H1 (cell line): ENCODE results near the gene AOPEP.

ENCODE experiments used
- GABPA ChIP-seq: IDR thresholded peaks from 2 replicates; pipeline ENCODE4 v1.6.1; 2011; ENCODE audit warnings: mild to moderate bottlenecking, low read length, moderate library complexity, borderline replicate concordance; ENCODE audit not compliant: insufficient read depth
- HDAC6 ChIP-seq: IDR thresholded peaks from one replicate; pipeline ENCODE4 v1.7.1; 2012; ENCODE audit warnings: low read depth, mild to moderate bottlenecking, inconsistent platforms, low read length, moderate library complexity

DNA sequence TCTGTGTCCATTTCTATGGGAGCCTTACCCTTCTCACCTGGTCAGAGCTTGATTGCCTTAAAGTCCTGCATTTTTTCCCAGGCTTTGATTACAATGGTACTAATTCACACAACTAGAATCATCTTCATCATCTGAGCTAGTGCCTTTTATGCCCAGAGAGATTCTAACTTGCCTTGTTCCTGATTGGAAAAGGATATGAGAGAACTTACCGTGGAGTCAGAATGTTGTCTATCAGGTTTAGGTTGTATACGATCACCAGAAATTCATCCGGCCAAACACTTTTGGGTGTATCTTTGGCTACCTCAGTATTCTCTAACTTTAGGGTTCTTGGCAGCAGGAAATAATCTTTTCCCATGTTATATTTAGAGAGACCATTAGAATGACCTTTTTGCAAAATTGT lies 71.7 kb downstream of the AOPEP start:
- TF ChIP-seq HDAC6 (no peak), GABPA (no peak)
